Left lobe of liver (tissue), 2 donors: ENCODE measurements around the gene CRTC1. TPM values are rescaled to one million over a fixed set of nuclear protein-coding genes. Genes with fewer than 3 reads are reported as not detected.
A peak's percentile ranks its signal among the peaks of the same experiment; 100 is the strongest.

Source experiments
- ATAC-seq: fragments of 200-7000 bp; cut with Tn5 transposase; one replicate; pipeline ENCODE4 v1.9.1; 2020; ENCODE audit warnings: mild to moderate bottlenecking, moderate library complexity
- DNase-seq: peaks from one replicate; pipeline ENCODE4 v3.0.0-alpha.2; 2020; ENCODE audit warnings: low spot score
- total RNA-seq: library from RNA; stranded (reverse); gene quantifications from one replicate; pipeline ENCODE4 v1.2.1, GENCODE V29; 2021
- donor health status: DM: no; HTN: no; CAD: no; lungs with moderate emphysema.
- donor health status: DM: no; HTN: yes; CAD: no.

CRTC1 gene
- total RNA-seq, 1 donor from 2014 or later, result 6.2 TPM

- peak; percentile 78 for DNase-seq
- peak; percentile 47 for ATAC-seq
These were observed 14.2 kb downstream of the CRTC1 start for GRCh38 chr19:18697680-18698079.

- DNase-seq (no peak), ATAC-seq (peak; percentile 3)
These were observed 15.1 kb downstream of the CRTC1 start for GRCh38 chr19:18698321-18699167.

GRCh38 chr19:18699403-18700054 lies 16.0 kb downstream of the CRTC1 start:
- no peak for ATAC-seq
- DNase-seq, result no peak

DNA sequence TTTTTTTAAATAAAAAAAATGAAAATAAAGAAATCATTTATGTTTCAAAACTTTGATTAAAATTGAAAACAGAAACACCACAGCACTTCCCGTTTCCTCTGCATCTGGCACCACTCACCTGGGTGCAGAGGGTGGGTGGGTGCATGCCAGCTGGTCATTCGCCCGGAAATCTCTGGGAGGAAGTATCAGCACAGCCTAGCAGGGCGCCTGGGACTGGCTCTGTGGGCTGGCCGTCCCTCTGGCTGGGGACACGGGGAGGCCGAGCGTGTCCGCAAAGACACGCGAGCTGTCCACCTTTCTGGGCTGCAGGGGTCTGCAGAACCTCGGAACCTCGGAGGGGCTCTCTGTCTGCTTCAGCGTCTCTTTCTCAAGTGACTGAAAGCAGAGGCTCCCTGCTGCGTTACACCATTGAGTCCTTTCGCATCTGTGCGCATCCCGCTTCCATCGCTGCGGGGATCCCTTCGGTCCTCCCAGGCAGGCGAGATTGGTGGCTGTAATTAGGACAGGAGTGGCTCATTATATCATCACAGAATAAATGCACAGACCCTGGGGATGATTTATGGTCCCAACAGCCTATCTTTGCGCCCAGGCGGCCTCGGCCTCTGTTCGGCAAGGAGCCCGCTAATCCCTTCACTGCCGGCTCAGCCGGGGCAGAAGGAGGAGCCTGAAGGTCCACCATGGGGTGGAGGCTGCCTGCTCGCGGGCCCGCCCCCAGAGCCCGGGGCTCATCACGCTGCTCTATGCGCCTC lies 17.2 kb downstream of the CRTC1 start:
- ATAC-seq, result peak; percentile 95

GRCh38 chr19:18701250-18701608 lies 17.7 kb downstream of the CRTC1 start:
- DNase-seq (no peak), ATAC-seq (no peak)

More for the DNA sequence above, 17.2 kb downstream of the CRTC1 start:
- peak; percentile 94 for DNase-seq

DNA sequence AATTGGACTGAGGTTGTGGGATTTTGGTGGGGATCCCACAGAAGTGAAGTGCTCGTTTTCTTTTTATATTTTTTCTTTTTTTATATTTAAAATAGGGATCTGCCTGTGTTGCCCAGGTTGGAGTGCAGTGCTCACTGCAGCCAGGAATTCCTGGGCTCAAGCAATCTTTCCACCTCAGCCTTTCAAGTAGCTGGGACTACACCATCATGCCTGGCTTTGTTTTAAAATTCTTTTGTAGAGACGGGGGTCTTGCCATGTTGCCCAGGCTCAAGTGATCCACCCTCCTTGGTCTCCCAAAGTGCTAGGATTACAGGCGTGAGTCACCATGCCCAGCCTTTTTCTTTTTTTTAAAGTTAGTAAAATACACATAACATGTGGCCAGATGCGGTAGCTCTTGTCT lies 20.6 kb downstream of the CRTC1 start:
- ATAC-seq (no peak), DNase-seq (no peak)

DNA sequence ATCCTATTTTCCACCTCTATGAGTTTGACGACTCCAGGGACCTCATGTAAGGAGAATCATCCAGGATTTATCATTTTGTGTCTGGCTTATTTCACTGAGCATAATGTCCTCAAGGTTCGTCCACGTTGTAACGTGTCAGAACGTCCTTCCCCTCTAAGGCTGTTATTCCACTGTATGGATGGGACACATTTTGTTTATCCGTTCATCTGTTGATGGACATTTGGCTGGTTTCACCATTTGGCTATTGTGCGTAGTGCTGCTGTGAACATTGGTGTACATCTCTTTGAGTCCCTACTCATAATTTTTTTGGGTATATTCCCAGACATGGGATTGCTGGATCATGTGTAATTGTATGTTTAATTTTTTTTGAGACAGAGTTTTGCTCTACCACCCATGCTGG lies 21.5 kb downstream of the CRTC1 start:
- DNase-seq (no peak), ATAC-seq (no peak)

DNA sequence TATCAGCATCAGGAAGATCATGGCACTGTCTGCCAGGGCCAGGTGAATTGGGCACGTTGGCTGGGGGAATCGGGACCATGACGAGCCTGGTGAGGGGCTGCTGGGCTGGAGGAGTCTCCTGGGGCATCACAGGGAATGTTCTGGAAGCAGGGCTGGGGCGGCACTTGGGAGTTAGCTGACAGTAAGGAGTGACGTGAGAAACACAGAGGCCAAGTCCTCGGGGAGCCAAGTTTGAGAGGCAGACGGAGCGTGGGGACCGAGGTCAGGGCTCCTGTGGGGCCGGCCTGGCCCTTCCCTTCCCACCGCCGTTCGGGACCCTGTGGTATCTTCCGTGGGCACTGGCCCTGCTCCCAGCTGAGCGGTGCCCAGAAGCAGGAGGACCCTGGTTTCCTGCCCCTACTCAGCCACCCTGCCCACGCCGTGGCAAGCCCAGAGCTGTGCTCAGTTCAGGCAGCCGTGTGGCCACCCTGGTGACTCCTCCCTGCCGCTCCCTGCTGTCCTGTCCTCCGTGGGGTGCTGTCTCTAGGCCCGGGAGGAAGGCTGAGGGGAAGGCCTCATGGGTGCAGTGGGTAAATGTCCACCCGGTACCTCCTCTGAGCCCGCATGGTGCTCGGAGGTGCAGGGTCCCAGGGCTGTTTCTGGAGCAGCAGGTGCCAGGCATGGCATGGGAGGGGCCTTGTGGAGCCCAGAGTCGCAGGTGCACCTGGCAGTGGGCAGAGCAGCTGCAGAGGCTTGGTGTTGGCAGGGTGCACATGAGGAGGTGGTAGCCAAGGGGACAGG lies 25.2 kb downstream of the CRTC1 start:
- no peak for ATAC-seq
- DNase-seq, result no peak

GRCh38 chr19:18709546-18709945 lies 26.1 kb downstream of the CRTC1 start:
- ATAC-seq (no peak), DNase-seq (no peak)

DNA sequence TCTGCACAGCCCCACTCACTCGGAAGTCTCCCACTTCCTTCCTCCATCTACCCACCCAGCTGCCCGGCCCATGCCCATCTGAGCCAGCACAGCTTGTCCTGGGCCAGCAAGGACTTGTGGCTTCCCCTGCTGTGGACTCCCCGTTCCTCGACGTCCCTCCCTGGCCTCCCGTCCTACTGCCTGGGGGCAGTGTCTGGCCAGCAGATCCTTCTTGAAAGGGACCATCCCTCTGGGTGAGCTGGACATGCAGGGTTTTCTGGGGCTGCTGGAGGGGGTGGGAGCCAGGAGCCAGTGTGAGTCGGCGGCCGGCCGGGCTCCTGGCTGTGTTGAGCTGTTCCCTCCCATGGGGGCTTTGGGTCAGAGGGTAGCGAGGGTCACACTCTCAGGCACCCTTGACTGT lies 26.7 kb downstream of the CRTC1 start:
- DNase-seq (no peak), ATAC-seq (no peak)

GRCh38 chr19:18710996-18711751 lies 27.7 kb downstream of the CRTC1 start:
- ATAC-seq, result no peak
- DNase-seq, result no peak

DNA sequence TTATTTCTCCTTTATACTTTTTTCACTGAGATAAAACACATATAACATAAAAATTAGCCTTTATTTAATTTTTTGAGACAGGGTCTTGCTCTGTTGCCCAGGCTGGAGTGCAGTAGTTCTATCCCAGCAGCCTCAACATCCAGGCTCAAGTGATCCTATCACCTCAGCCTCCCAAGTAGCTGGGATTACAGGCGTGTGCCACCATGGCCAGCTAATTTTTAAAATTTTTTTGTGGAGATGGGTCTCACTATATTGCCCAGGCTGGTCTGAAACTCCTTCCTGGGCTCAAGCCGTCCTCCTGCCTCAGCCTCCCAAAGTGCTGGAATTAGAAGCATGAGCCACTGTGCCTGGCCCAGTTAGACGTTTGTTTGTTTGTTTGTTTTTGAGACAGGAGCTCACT lies 28.4 kb downstream of the CRTC1 start:
- ATAC-seq, result no peak
- no peak for DNase-seq

GRCh38 chr19:18712981-18713380 lies 29.5 kb downstream of the CRTC1 start:
- ATAC-seq (peak; percentile 29), DNase-seq (no peak)

GRCh38 chr19:18713550-18714117 lies 30.2 kb downstream of the CRTC1 start:
- peak; percentile 80 for ATAC-seq
- no peak for DNase-seq

GRCh38 chr19:18715416-18715815 lies 31.9 kb downstream of the CRTC1 start:
- no peak for ATAC-seq
- no peak for DNase-seq

DNA sequence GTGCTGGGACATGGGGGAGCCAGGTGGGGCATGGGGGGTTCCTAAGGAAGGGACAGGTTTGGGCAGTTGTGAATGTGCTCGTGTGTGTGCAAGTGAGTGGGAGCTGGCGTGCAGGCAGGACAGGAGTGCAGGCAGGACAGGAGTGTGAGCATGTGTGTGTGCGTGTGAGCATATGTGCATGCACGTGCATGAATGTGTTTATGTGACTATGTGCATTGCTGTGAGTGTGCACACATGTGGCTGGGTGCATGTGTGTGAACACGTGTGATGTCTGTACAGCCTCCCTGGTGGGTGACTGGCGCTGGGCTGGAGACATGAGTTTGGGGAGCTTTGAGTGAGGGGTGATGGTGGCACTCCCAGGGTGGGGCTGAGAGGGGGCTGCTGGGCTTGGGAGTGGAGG lies 33.4 kb downstream of the CRTC1 start:
- DNase-seq, result no peak
- ATAC-seq, result no peak

DNA sequence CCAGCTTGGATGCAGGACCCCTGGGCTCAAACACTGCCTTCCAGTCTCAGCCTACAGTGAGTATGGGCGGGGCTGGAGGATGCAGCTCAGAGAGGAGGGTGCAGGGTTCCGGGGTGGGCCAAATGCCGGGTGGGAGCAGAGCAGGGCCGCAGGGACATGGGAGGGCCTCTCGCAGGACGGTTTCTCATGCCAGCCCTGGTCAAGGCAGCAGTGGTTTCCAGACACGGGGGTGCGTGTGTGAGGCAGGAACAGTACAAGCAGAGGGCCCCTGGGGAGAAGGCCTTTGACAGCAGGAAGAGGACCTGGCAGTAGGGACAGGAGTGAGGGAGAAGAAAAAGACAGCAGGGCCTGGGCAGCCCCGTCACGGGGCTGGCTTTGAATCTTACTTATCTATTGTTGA lies 34.1 kb downstream of the CRTC1 start:
- ATAC-seq, result no peak
- no peak for DNase-seq

GRCh38 chr19:18718015-18718526 lies 34.6 kb downstream of the CRTC1 start:
- ATAC-seq (no peak), DNase-seq (no peak)

DNA sequence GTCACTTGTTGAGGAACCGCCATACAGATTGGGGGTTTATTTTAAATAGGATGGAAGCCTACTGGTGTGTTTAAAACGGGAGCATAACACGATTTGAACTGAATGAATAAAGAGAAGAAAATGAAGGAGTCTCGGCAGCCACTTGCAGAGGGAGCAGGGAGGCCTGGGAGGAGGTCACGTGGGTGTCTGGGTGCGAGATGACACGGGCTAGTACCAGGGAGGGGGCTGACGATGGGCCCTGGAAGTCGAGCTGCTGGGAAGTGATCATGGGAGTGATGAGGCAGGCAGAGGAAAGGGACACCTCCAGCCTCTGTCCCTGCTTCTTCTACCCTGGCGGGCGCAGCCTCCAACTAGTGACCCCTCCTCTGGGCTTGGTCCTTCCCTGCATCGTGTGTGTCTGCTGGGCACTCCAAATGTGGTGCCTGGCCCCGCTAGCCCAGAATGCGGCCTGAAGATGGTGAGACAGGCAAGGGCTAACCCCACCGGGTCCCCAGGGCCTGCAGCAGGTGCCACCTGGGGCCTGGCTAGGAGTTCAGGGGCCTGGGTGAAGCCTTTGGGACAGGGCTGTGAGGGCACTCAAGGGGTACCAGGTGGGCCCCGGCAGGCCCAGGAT lies 35.5 kb downstream of the CRTC1 start:
- ATAC-seq, result no peak
- DNase-seq, result no peak
